Adipocyte (in vitro differentiated cells): ENCODE measurements around the gene STARD3.

Experiments
- DNase-seq: peaks from one replicate; pipeline ENCODE4 v3.0.0-alpha.2; 2015; ENCODE audit warnings: low read depth
- H3K27me3 ChIP-seq: replicated peaks from 2 replicates; pipeline ENCODE4 v1.7.0; 2013; ENCODE audit warnings: mild to moderate bottlenecking, low read length, moderate library complexity; ENCODE audit not compliant: control insufficient read depth, insufficient read depth
- H3K36me3 ChIP-seq: 2 replicates; pipeline ENCODE4 v1.7.0; 2013; ENCODE audit warnings: low read length, mild to moderate bottlenecking, moderate library complexity; ENCODE audit not compliant: control insufficient read depth, insufficient read depth, severe bottlenecking
- H3K4me1 ChIP-seq: 2 replicates; pipeline ENCODE4 v1.7.0; 2013; ENCODE audit warnings: mild to moderate bottlenecking, low read length, moderate library complexity; ENCODE audit not compliant: control insufficient read depth, insufficient read depth
- H3K4me3 ChIP-seq: 2 replicates; pipeline ENCODE4 v1.7.0; 2013; ENCODE audit warnings: mild to moderate bottlenecking, low read length, moderate library complexity
- H3K9ac ChIP-seq: 2 replicates; pipeline ENCODE4 v1.7.0; 2013; ENCODE audit warnings: mild to moderate bottlenecking, low read length, moderate library complexity
- H3K9me3 ChIP-seq: 2 replicates; pipeline ENCODE4 v1.7.0; 2013; ENCODE audit warnings: mild to moderate bottlenecking, low read length, moderate library complexity; ENCODE audit not compliant: control insufficient read depth

STARD3 gene

GRCh38 chr17:39700148-39700987 lies 63.4 kb downstream of the STARD3 start:
- Histone ChIP-seq H3K4me1 (peaks cover 8% of the 10 kb centered on the region), H3K9me3 (no peaks in the 10 kb centered on the region), H3K4me3 (peak overlapping the region; percentile 84), H3K9ac (peak overlapping the region; percentile 79), H3K36me3 (no peaks in the 10 kb centered on the region), H3K27me3 (no peaks in the 10 kb centered on the region)
- peak; percentile 70 for DNase-seq

- H3K4me1 ChIP-seq, result peaks cover 8% of the 10 kb centered on the region
- peak overlapping the region; percentile 79 for H3K9ac ChIP-seq
- H3K27me3 ChIP-seq, result no peaks in the 10 kb centered on the region
- H3K9me3 ChIP-seq, result no peaks in the 10 kb centered on the region
- H3K4me3 ChIP-seq, result peak overlapping the region; percentile 84
- no peaks in the 10 kb centered on the region for H3K36me3 ChIP-seq
- no peak for DNase-seq
Measured at GRCh38 chr17:39701012-39701783, 64.3 kb downstream of the STARD3 start.

- Histone ChIP-seq H3K4me3 (peak overlapping the region; percentile 84), H3K9me3 (no peaks in the 10 kb centered on the region), H3K4me1 (peaks cover 8% of the 10 kb centered on the region), H3K36me3 (peaks cover 2% of the 10 kb centered on the region), H3K9ac (no peak overlapping the region), H3K27me3 (no peaks in the 10 kb centered on the region)
- no peak for DNase-seq
Measured at GRCh38 chr17:39701784-39702422, 65.0 kb downstream of the STARD3 start.

GRCh38 chr17:39702901-39703893 lies 66.3 kb downstream of the STARD3 start:
- no peaks in the 10 kb centered on the region for H3K9me3 ChIP-seq
- no peak for DNase-seq
- H3K27me3 ChIP-seq, result no peaks in the 10 kb centered on the region
- peaks cover 10% of the 10 kb centered on the region for H3K36me3 ChIP-seq
- peaks cover 8% of the 10 kb centered on the region for H3K4me1 ChIP-seq
- no peak overlapping the region for H3K4me3 ChIP-seq
- no peak overlapping the region for H3K9ac ChIP-seq

GRCh38 chr17:39703913-39704312 lies 67.0 kb downstream of the STARD3 start:
- Histone ChIP-seq H3K9ac (no peak overlapping the region), H3K4me1 (peaks cover 8% of the 10 kb centered on the region), H3K36me3 (peaks cover 17% of the 10 kb centered on the region), H3K4me3 (no peak overlapping the region), H3K27me3 (no peaks in the 10 kb centered on the region), H3K9me3 (no peaks in the 10 kb centered on the region)
- DNase-seq, result no peak

- Histone ChIP-seq H3K4me1 (peaks cover 5% of the 10 kb centered on the region), H3K36me3 (peaks cover 26% of the 10 kb centered on the region), H3K27me3 (no peaks in the 10 kb centered on the region), H3K4me3 (no peak overlapping the region), H3K9ac (no peak overlapping the region), H3K9me3 (no peaks in the 10 kb centered on the region)
- DNase-seq, result peak; percentile 62
Measured at GRCh38 chr17:39704821-39705551, 68.0 kb downstream of the STARD3 start.

- no peak overlapping the region for H3K9ac ChIP-seq
- H3K4me3 ChIP-seq, result no peak overlapping the region
- H3K27me3 ChIP-seq, result no peaks in the 10 kb centered on the region
- H3K9me3 ChIP-seq, result no peaks in the 10 kb centered on the region
- H3K36me3 ChIP-seq, result peaks cover 31% of the 10 kb centered on the region
- H3K4me1 ChIP-seq, result peaks cover 5% of the 10 kb centered on the region
- no peak for DNase-seq
Measured at GRCh38 chr17:39705786-39706348, 68.9 kb downstream of the STARD3 start.

- Histone ChIP-seq H3K27me3 (no peaks in the 10 kb centered on the region), H3K4me3 (no peak overlapping the region), H3K9ac (no peak overlapping the region), H3K9me3 (no peaks in the 10 kb centered on the region), H3K36me3 (peaks cover 33% of the 10 kb centered on the region), H3K4me1 (peaks cover 4% of the 10 kb centered on the region)
- DNase-seq, result no peak
Measured at GRCh38 chr17:39706383-39706782, 69.4 kb downstream of the STARD3 start.

- DNase-seq, result no peak
- Histone ChIP-seq H3K4me3 (no peak overlapping the region), H3K4me1 (no peaks in the 10 kb centered on the region), H3K9me3 (no peaks in the 10 kb centered on the region), H3K9ac (no peak overlapping the region), H3K36me3 (peaks cover 39% of the 10 kb centered on the region), H3K27me3 (no peaks in the 10 kb centered on the region)
Measured at GRCh38 chr17:39706921-39707337, 70.0 kb downstream of the STARD3 start.
